HFF-Myc (cell line): Measurements from ENCODE around the gene GSG1L.

Experiments
- DNase-seq: peaks from one replicate; pipeline ENCODE4 v3.0.0-alpha.2; 2011; ENCODE audit warnings: low read depth; ENCODE audit errors: extremely low read depth
- H3K4me3 ChIP-seq: replicated peaks from 2 replicates; pipeline ENCODE4 v1.5.1; 2011; ENCODE audit warnings: low read depth, mild to moderate bottlenecking, control low read depth, low read length
- TF ChIP-seq, protein P1 (sequence below): IDR thresholded peaks from 2 replicates; pipeline ENCODE4 v1.5.1; 2012; ENCODE audit warnings: mild to moderate bottlenecking, low read depth, low read length, control low read depth; ENCODE audit errors: missing control alignments

Gene GSG1L

DNA sequence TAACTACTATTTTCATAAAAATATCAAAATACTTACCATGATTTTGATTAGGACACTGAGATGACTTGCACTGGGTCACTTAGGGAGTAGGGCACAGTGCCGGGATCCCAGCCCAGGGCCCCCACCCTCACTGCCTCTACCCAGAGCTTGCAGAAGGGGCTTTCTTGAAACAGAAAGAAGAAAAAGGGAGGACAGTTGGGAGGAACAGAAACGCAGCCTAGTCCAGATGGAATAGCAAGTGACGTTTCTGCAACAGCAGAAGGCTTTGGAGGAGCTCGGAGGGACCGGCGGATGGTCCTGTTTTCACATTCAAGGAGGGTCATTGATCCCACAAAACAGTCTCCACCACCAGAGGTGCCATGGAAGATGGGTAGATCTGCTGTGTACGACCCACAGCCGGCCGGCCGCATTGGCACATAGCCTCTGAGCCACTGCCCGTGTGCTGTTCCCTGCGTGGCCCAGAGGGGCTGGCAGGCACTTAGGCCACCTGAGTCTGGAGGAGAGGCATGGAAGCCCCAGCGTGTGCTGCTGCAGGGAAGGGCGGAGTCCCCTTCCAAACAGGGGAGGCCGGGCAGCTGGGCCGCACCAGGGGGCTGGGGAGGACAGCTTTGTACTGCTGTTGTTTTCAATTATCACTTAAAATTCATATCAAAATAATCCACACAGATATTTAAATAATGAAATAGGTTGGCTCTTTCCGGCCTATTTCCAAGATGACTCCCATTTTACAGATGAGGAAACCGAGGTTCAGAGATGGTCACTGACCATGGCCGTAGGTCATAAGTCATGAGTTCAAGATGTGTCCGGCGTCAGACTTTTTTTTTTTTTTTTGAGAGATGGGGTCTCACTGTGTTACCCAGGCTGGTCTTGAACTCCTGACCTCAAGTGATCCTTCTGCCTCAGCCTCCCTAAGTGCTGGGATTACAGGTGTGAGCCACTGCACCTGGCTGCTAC, 22.9 kb upstream of the GSG1L start:
- no peak overlapping the region for H3K4me3 ChIP-seq
- TF ChIP-seq, protein P1, sequence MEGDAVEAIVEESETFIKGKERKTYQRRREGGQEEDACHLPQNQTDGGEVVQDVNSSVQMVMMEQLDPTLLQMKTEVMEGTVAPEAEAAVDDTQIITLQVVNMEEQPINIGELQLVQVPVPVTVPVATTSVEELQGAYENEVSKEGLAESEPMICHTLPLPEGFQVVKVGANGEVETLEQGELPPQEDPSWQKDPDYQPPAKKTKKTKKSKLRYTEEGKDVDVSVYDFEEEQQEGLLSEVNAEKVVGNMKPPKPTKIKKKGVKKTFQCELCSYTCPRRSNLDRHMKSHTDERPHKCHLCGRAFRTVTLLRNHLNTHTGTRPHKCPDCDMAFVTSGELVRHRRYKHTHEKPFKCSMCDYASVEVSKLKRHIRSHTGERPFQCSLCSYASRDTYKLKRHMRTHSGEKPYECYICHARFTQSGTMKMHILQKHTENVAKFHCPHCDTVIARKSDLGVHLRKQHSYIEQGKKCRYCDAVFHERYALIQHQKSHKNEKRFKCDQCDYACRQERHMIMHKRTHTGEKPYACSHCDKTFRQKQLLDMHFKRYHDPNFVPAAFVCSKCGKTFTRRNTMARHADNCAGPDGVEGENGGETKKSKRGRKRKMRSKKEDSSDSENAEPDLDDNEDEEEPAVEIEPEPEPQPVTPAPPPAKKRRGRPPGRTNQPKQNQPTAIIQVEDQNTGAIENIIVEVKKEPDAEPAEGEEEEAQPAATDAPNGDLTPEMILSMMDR, result no peak
- no peak for DNase-seq

DNA sequence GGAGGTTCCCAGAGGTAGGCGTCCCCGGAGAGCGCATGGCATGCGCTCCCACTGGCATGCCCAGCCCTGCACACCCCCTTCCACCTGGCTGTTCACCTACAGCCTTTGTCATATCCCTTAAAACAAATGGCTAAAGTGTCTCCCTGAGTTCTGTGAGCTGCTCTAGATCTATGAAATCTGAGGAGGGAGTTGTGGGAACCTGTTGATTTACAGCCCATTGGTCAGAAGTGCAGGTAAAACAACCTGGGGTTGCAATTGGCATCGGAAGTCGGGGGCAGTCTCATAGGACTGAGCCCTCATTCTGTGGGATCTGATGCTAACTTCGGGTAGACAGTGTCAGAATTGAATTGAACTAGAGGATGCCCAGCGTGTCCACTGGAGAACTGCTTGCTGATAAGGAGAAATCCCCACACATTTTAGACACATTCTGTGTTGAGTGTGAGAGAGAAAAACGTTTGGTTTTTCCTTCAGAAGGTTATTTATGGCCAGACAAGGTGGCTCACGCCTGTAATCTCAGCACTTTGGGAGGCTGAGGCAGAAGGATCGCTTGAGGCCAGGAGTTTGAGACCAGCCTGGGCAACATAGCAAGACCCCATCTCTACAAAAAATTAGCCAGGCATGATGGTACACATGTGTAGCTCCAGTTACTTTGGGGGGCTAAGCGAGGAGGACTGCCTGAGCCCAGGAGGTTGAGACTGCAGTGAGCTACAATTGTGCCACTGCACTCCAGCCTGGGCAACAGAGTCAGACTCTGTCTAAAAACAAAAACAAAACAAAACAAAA, 22.1 kb upstream of the GSG1L start:
- TF ChIP-seq, protein P1, result no peak
- no peak overlapping the region for H3K4me3 ChIP-seq
- DNase-seq, result no peak

DNA sequence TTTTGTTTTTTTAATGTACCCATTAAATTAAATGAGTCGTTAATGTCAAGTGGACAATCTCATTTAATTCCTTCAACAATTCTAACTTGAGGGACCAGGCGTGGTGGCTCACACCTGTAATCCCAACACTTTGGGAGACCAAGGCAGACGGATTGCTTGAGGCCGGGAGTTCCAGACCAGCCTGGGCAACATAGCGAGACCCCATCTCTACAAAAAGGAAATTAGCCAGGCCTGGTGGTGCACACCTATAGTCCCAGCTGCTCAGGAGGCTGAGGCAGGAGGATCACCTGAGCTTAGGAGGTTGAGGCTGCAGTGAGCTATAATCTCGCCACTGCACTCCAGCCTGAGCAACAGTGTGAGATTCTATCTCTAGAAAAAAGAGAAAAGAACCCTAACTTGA, 20.7 kb upstream of the GSG1L start:
- TF ChIP-seq, protein P1, result no peak
- DNase-seq, result no peak
- no peak overlapping the region for H3K4me3 ChIP-seq

DNA sequence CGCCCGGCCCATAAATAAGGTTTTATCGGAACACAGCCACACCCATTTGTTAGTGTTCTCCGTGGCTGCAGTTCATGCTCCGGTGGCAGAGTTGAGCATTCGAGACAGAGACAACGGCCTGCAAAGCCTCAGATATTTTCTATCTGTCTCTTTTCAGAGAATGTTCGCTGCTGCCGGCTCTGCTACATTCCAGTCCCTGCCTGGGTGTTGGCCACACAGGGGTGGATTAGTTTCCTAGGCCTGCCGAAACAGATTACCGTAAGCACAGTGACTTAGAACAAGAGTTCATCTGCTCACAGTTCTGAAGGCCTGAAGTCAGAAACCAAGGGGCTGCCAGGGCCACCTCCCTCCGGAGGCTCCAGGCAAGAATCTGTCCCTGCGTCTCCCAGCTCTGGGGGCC, 19.1 kb upstream of the GSG1L start:
- no peak for DNase-seq
- H3K4me3 ChIP-seq, result no peak overlapping the region
- TF ChIP-seq, protein P1, result no peak

DNA sequence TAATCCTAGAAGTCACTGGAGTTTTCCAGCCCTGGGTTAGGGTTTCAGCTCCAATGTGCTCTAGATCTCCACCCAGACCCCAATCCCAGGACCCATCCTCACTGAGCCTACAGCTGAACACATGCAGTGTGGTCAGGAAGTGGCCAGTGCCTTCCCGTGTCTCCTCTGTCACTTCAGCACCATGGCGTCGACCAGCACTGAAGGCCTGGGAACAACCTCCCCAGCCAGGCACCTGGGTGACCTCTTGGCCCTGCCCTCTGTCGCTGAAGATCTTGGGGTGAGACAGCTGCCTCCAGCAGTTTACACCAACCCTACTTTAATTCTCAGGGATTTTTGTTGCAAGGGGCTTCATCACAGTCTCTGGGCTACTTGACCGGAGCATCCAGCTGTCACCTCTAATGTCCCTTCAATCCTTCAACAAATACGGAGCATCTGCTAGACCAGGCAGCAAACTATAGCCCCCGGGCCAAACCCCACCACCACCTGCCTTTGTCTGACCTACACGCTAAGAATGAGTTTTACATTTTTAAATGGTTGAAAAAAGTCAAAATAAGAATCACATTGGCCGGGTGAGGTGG, 18.0 kb upstream of the GSG1L start:
- no peak for DNase-seq
- TF ChIP-seq, protein P1, result no peak
- H3K4me3 ChIP-seq, result no peak overlapping the region

DNA sequence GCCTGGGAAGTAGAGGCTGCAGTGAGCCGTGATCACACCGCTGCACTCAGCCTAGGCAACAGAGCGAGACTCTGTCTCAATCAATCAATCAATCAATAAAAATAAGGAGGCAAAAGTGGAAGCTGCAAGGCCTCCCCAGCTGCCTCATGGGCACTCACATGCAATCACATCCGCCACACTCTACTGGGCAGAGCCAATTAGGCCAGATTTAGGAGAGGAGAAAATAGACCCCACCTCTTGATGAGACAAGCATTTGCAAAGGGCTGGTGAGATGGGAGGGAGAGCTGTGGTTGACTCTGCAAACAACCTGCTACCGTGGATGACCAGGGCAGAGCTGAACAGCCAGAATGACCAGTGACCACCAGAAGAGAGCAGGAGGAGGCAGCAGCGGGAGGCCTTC, 14.7 kb upstream of the GSG1L start:
- TF ChIP-seq, protein P1, result no peak
- DNase-seq, result no peak
- no peak overlapping the region for H3K4me3 ChIP-seq
